Calu3 (cell line): ENCODE data around the gene MCM5. TPM values are rescaled to one million over a fixed set of nuclear protein-coding genes. Genes with fewer than 3 reads are reported as not detected.
"Not testable (repeated sequence)": the region's sequence is repeated elsewhere in the genome, so short reads cannot be mapped to it uniquely, and the experiment has no call there.

ENCODE experiments used
- BruUV-seq: library from RNA; stranded (reverse); fragments of 400-500 nt; replicated peaks from 2 replicates; lab custom pipeline; 2021; lab: Mats Ljungman, UMichigan
- CTCF ChIA-PET: fragments of 300-600 bp; sonication (Branson Sonifier 250); formaldehyde crosslinking; loops from one replicate; lab custom pipeline; 2022; ENCODE audit warnings: antibody characterized with exemption; lab: Charles Lee
- DNase-seq: peaks from one replicate; pipeline ENCODE4 v3.0.0; 2022
- H3K27ac Mint-ChIP-seq: one replicate; pipeline ENCODE4 v1.8.0; 2022; ENCODE audit warnings: mixed read lengths; ENCODE audit not compliant: unreplicated experiment
- H3K27me3 Mint-ChIP-seq: one replicate; pipeline ENCODE4 v1.8.0; 2022; ENCODE audit warnings: mixed read lengths; ENCODE audit not compliant: unreplicated experiment
- H3K36me3 Mint-ChIP-seq: one replicate; pipeline ENCODE4 v1.8.0; 2022; ENCODE audit warnings: mild to moderate bottlenecking, moderate library complexity, mixed read lengths; ENCODE audit not compliant: insufficient read depth, unreplicated experiment
- H3K4me1 Mint-ChIP-seq: one replicate; pipeline ENCODE4 v1.8.0; 2022; ENCODE audit warnings: mild to moderate bottlenecking, low read depth, mixed read lengths; ENCODE audit not compliant: unreplicated experiment
- H3K4me3 Mint-ChIP-seq: one replicate; pipeline ENCODE4 v1.8.0; 2022; ENCODE audit warnings: mild to moderate bottlenecking, low read depth, moderate library complexity, mixed read lengths; ENCODE audit not compliant: unreplicated experiment
- H3K9me3 Mint-ChIP-seq: one replicate; pipeline ENCODE4 v1.8.0; 2022; ENCODE audit warnings: low read depth, mixed read lengths; ENCODE audit not compliant: unreplicated experiment
- CTCF ChIP-seq: fragments of 200-600 bp; IDR thresholded peaks from one replicate; pipeline ENCODE4 v1.8.0; 2022; ENCODE audit warnings: antibody characterized with exemption; ENCODE audit not compliant: unreplicated experiment
- intact Hi-C: fragments of 100-400 bp; cut with micrococcal nuclease; formaldehyde crosslinking; loops from one replicate; pipeline ENCODE4 v1.10.0; 2022; ENCODE audit not compliant: unreplicated experiment
- total RNA-seq: library from RNA; stranded (reverse); gene quantifications from 2 replicates; pipeline ENCODE4 v1.2.3, GENCODE V29; 2022

Gene MCM5
- total RNA-seq, 1 experiment from 2014 or later = 88.4 TPM

DNA sequence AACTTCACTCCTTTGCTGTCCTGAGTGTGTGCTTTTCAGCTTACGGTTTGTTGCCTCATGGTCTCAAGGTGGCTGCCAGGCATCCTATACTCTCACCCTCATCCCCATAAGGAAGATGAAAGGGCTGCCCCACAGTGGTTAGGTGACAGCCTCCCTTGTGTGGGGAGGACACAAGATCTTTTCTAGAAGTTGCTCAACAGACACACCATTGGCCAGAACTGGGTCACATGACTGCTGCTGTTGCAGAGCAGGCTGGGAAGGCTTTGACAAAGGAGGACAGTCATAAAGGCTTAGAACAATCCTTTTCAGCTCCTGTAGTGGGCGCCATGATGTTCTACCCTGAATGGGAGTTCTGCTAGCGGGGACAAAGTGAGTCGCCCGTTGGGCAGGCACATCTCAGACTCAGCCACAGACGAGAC lies 71.0 kb downstream of the MCM5 start:
- H3K9me3 Mint-ChIP-seq = no peaks in the 10 kb centered on the region
- H3K36me3 Mint-ChIP-seq = no peaks in the 10 kb centered on the region
- no peaks in the 10 kb centered on the region for H3K4me1 Mint-ChIP-seq
- no peak overlapping the region for H3K4me3 Mint-ChIP-seq
- H3K27me3 Mint-ChIP-seq = no peaks in the 10 kb centered on the region
- no TSS peak for BruUV-seq
- H3K27ac Mint-ChIP-seq = no peak overlapping the region
- TF ChIP-seq CTCF = no peak
- intact Hi-C loops = no loop called here
- no peak for DNase-seq
- CTCF ChIA-PET = no interaction called here

- CTCF ChIA-PET, H3K27ac Mint-ChIP-seq: not testable (repeated sequence)
Measured at GRCh38 chr22:35471566-35471965, 71.6 kb downstream of the MCM5 start.

DNA sequence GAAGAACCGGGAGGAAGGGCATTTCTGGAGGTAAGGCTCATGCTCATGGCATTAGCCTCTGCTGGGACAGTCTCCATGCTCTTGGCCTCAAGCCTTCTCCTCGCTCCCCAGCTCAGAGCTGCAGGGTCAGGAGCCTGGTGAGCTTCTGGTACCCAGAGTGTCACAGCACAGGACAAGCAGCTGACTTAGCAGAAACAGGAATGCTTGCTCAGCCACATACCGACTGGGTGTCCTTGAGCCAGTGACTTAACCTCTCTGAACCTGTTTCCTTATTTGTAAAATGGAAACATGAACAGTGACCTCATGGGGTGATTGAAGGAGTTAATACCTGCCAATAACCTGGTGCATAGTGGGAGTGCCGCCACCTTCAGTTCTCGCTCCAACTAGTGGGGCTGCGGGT lies 72.5 kb downstream of the MCM5 start:
- CTCF ChIA-PET = no interaction called here
- Mint-ChIP-seq H3K4me1 (peaks cover under 1% of the 10 kb centered on the region), H3K27me3 (no peaks in the 10 kb centered on the region), H3K9me3 (no peaks in the 10 kb centered on the region), H3K27ac (no peak overlapping the region), H3K36me3 (peaks cover 5% of the 10 kb centered on the region), H3K4me3 (no peak overlapping the region)
- intact Hi-C loops = no loop called here
- no TSS peak for BruUV-seq
- TF ChIP-seq CTCF = no peak
- no peak for DNase-seq

More at GRCh38 chr22:35471566-35471965, 71.6 kb downstream of the MCM5 start:
- H3K4me3 Mint-ChIP-seq, intact Hi-C loops, BruUV-seq, H3K4me1 Mint-ChIP-seq, H3K36me3 Mint-ChIP-seq, H3K9me3 Mint-ChIP-seq, H3K27me3 Mint-ChIP-seq, DNase-seq: not testable (repeated sequence)

DNA sequence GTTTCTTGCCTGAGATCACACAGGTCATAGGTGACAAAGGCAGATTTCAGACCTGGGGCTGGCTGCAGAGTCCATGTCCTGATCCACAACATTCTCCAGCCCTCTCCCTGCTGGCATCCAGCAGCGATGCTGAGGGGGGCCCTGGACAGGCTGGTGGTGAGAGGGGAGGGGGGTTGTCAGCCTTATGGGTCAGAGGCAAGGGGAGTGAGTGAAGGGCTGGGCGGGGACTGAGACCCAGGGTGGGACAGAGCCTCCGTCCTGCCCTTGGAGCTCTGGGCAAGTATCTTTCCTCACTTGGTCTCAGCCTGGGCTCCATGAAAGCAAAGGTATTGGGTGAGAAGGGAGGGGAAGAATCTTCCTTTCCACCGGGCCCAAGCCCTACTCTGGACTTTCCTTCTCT lies 74.0 kb downstream of the MCM5 start:
- intact Hi-C loops = no loop called here
- H3K4me3 Mint-ChIP-seq = no peak overlapping the region
- H3K36me3 Mint-ChIP-seq = peaks cover 9% of the 10 kb centered on the region
- H3K9me3 Mint-ChIP-seq = no peaks in the 10 kb centered on the region
- H3K27ac Mint-ChIP-seq = peak overlapping the region; percentile 44
- DNase-seq = no peak
- no TSS peak for BruUV-seq
- H3K4me1 Mint-ChIP-seq = peaks cover 10% of the 10 kb centered on the region
- no peaks in the 10 kb centered on the region for H3K27me3 Mint-ChIP-seq
- CTCF ChIA-PET = no interaction called here
- TF ChIP-seq CTCF = no peak

Other genes starting within 250 kb of the MCM5 start
- 37.5 and 42.7 TPM in 2 replicates for gene HMGXB4, start 142.6 kb upstream of the MCM5 start, total RNA-seq
- gene TOM1, start 100.2 kb upstream of the MCM5 start, total RNA-seq = 49.1 and 50.0 TPM in 2 replicates
- 0.73 and 0.85 TPM in 2 replicates for gene HMOX1, start 19.0 kb upstream of the MCM5 start, total RNA-seq
- gene RASD2, start 140.7 kb downstream of the MCM5 start, total RNA-seq = 0.10 and 0.14 TPM in 2 replicates
- gene MB, start 217.2 kb downstream of the MCM5 start, total RNA-seq = 0.37 TPM in 1 of 2 replicates, not detected in the other
- 24.0 and 39.9 TPM in 2 replicates for gene APOL6, start 248.3 kb downstream of the MCM5 start, total RNA-seq